Glomerular visceral epithelial cell (primary cell): ENCODE results near the gene SHISAL1.

Experiments
- DNase-seq: peaks from one replicate; pipeline ENCODE4 v3.0.0-alpha.2; 2016; ENCODE audit errors: extremely low spot score

Gene SHISAL1

GRCh38 chr22:44312766-44313165, at the start of gene SHISAL1:
Gene SHISAL1 (minus strand): TSS chr22:44312951. CDS start chr22:44300945, 12,006 bp downstream.
- peak; percentile 16 for DNase-seq

GRCh38 chr22:44361391-44362126, 48.8 kb upstream of the SHISAL1 start:
- DNase-seq = no peak

- DNase-seq = peak; percentile 32
Measured at GRCh38 chr22:44360668-44361381, 48.1 kb upstream of the SHISAL1 start.

GRCh38 chr22:44360306-44360667, 47.5 kb upstream of the SHISAL1 start:
- no peak for DNase-seq

- DNase-seq = no peak
Measured at GRCh38 chr22:44359496-44360110, 46.9 kb upstream of the SHISAL1 start.

GRCh38 chr22:44358709-44359440, 46.1 kb upstream of the SHISAL1 start:
- DNase-seq = no peak

GRCh38 chr22:44357966-44358465, 45.3 kb upstream of the SHISAL1 start:
- no peak for DNase-seq

- no peak for DNase-seq
Measured at GRCh38 chr22:44357296-44357965, 44.7 kb upstream of the SHISAL1 start.

- DNase-seq = no peak
Measured at GRCh38 chr22:44355716-44356070, 42.9 kb upstream of the SHISAL1 start.

- DNase-seq = no peak
Measured at GRCh38 chr22:44354288-44354687, 41.5 kb upstream of the SHISAL1 start.

GRCh38 chr22:44353041-44353440, 40.3 kb upstream of the SHISAL1 start:
- no peak for DNase-seq

GRCh38 chr22:44352378-44353035, 39.8 kb upstream of the SHISAL1 start:
- no peak for DNase-seq

GRCh38 chr22:44351685-44352377, 39.1 kb upstream of the SHISAL1 start:
- peak; percentile 91 for DNase-seq

- no peak for DNase-seq
Measured at GRCh38 chr22:44351037-44351436, 38.3 kb upstream of the SHISAL1 start.

- no peak for DNase-seq
Measured at GRCh38 chr22:44349594-44349993, 36.8 kb upstream of the SHISAL1 start.

- DNase-seq = peak; percentile 20
Measured at GRCh38 chr22:44348971-44349560, 36.3 kb upstream of the SHISAL1 start.

- DNase-seq = no peak
Measured at GRCh38 chr22:44347549-44347948, 34.8 kb upstream of the SHISAL1 start.

- DNase-seq = no peak
Measured at GRCh38 chr22:44347080-44347479, 34.3 kb upstream of the SHISAL1 start.

- DNase-seq = no peak
Measured at GRCh38 chr22:44345872-44346271, 33.1 kb upstream of the SHISAL1 start.

GRCh38 chr22:44344407-44344806, 31.7 kb upstream of the SHISAL1 start:
- DNase-seq = no peak
